IMR-90 (cell line): ENCODE measurements around the gene FNIP1. TPM values are rescaled to one million over a fixed set of nuclear protein-coding genes. Genes with fewer than 3 reads are reported as not detected.

ENCODE experiments used
- ATAC-seq: fragments of 200-7000 bp; cut with Tn5 transposase; 2 replicates; pipeline ENCODE4 v1.9.1; 2020; ENCODE audit warnings: low read depth, mild to moderate bottlenecking, moderate library complexity
- BruUV-seq: library from RNA; stranded (reverse); fragments of 400-500 nt; replicated peaks from 2 replicates; lab custom pipeline; 2021; lab: Mats Ljungman, UMichigan
- CTCF ChIA-PET: fragments of 300-600 bp; formaldehyde crosslinking; extraction: SDS; loops from one replicate; lab custom pipeline; 2021; ENCODE audit warnings: antibody characterized with exemption; lab: Yijun Ruan, JAX
- POLR2A ChIA-PET: fragments of 300-600 bp; sonication (Branson Sonifier 250); formaldehyde crosslinking; loops from one replicate; lab custom pipeline; 2022; ENCODE audit warnings: antibody characterized with exemption; ENCODE audit not compliant: unreplicated experiment; lab: Charles Lee
- DNase-seq: peaks from one replicate; pipeline ENCODE4 v3.0.0; 2013
- H2AFZ ChIP-seq: replicated peaks from 2 replicates; pipeline ENCODE3; 2013; ENCODE audit warnings: low read length, mild to moderate bottlenecking; ENCODE audit not compliant: poor library complexity
- H2AK5ac ChIP-seq: 2 replicates; pipeline ENCODE4 v1.6.1; 2013; ENCODE audit warnings: low read depth, low read length, inconsistent platforms
- H2AK9ac ChIP-seq: replicated peaks from 2 replicates; pipeline ENCODE3; 2013; ENCODE audit warnings: mild to moderate bottlenecking, low read depth, low read length, moderate library complexity; ENCODE audit not compliant: poor library complexity
- H2BK120ac ChIP-seq: 2 replicates; pipeline ENCODE4 v1.6.1; 2013; ENCODE audit warnings: low read depth, low read length, inconsistent platforms
- H2BK15ac ChIP-seq: 3 replicates; pipeline ENCODE4 v1.6.1; 2013; ENCODE audit warnings: low read depth, low read length, inconsistent platforms
- H2BK20ac ChIP-seq: 2 replicates; pipeline ENCODE4 v1.6.1; 2013; ENCODE audit warnings: low read depth, mild to moderate bottlenecking, inconsistent platforms, low read length, moderate library complexity
- H2BK5ac ChIP-seq: 2 replicates; pipeline ENCODE4 v1.6.1; 2013; ENCODE audit warnings: mild to moderate bottlenecking, low read depth, low read length, inconsistent platforms; ENCODE audit not compliant: poor library complexity, severe bottlenecking
- H3K14ac ChIP-seq: replicated peaks from 2 replicates; pipeline ENCODE4 v1.6.1; 2013; ENCODE audit warnings: low read depth, low read length, inconsistent platforms
- H3K18ac ChIP-seq: 2 replicates; pipeline ENCODE4 v1.6.1; 2013; ENCODE audit warnings: low read depth, low read length, control low read depth
- H3K23ac ChIP-seq: 2 replicates; pipeline ENCODE4 v1.6.1; 2013; ENCODE audit warnings: low read depth, low read length, inconsistent platforms
- H3K27ac ChIP-seq: 2 replicates; pipeline ENCODE4 v1.5.1; 2013; ENCODE audit warnings: mild to moderate bottlenecking, control low read depth, low read length; ENCODE audit not compliant: insufficient read depth
- H3K27me3 ChIP-seq: 2 replicates; pipeline ENCODE4 v1.6.1; 2013; ENCODE audit warnings: low read length; ENCODE audit not compliant: control insufficient read depth, insufficient read depth
- H3K36me3 ChIP-seq: 2 replicates; pipeline ENCODE4 v1.6.1; 2013; ENCODE audit warnings: low read length, mixed read lengths; ENCODE audit not compliant: control insufficient read depth, insufficient read depth
- H3K4ac ChIP-seq: 2 replicates; pipeline ENCODE4 v1.6.1; 2013; ENCODE audit warnings: low read depth, low read length, inconsistent platforms
- H3K4me1 ChIP-seq: 2 replicates; pipeline ENCODE4 v1.6.1; 2013; ENCODE audit warnings: low read length, mixed read lengths; ENCODE audit not compliant: control insufficient read depth, insufficient read depth
- H3K4me2 ChIP-seq: 2 replicates; pipeline ENCODE4 v1.6.1; 2013; ENCODE audit warnings: low read depth, mild to moderate bottlenecking, control low read depth, low read length, moderate library complexity
- H3K4me3 ChIP-seq: 2 replicates; pipeline ENCODE4 v1.5.1; 2013; ENCODE audit warnings: low read depth, mild to moderate bottlenecking, control low read depth, low read length, moderate library complexity; ENCODE audit not compliant: insufficient read depth
- H3K56ac ChIP-seq: 2 replicates; pipeline ENCODE4 v1.6.1; 2013; ENCODE audit warnings: low read length, inconsistent platforms; ENCODE audit not compliant: insufficient read depth; ENCODE audit errors: extremely low read depth
- H3K79me1 ChIP-seq, 2 experiments: 2 replicates each; pipeline ENCODE4 v1.6.1; 2013; ENCODE audit warnings: low read length in 2 of 2, inconsistent platforms in 1 of 2, low read depth in 1 of 2
- H3K9ac ChIP-seq: 2 replicates; pipeline ENCODE4 v1.6.1; 2013; ENCODE audit warnings: low read depth, low read length, control low read depth
- H3K9me1 ChIP-seq: 2 replicates; pipeline ENCODE4 v1.6.1; 2013; ENCODE audit warnings: low read length, inconsistent platforms; ENCODE audit not compliant: insufficient read depth
- H3K9me3 ChIP-seq: 2 replicates; pipeline ENCODE4 v1.6.1; 2013; ENCODE audit warnings: low read length; ENCODE audit not compliant: control insufficient read depth, insufficient read depth
- H4K20me1 ChIP-seq: 2 replicates; pipeline ENCODE4 v1.6.1; 2013; ENCODE audit warnings: low read length, inconsistent platforms; ENCODE audit not compliant: insufficient read depth
- H4K5ac ChIP-seq: 2 replicates; pipeline ENCODE4 v1.6.1; 2013; ENCODE audit warnings: mild to moderate bottlenecking, low read depth, low read length, control low read depth
- H4K8ac ChIP-seq, 2 experiments: 2 replicates each; pipeline ENCODE4 v1.6.1; 2013; ENCODE audit warnings: low read depth in 2 of 2, low read length in 2 of 2, control low read depth in 1 of 2, inconsistent platforms in 1 of 2
- H4K91ac ChIP-seq: 2 replicates; pipeline ENCODE4 v1.6.1; 2013; ENCODE audit warnings: low read depth, low read length, inconsistent platforms; ENCODE audit not compliant: insufficient read depth
- BHLHE40 ChIP-seq: fragments of 150-350 bp; IDR thresholded peaks from 2 replicates; pipeline ENCODE4 v1.6.1; 2016; ENCODE audit warnings: mild to moderate bottlenecking, low read depth, low read length
- CEBPB ChIP-seq: IDR thresholded peaks from 2 replicates; pipeline ENCODE4 v1.6.1; 2012; ENCODE audit warnings: low read depth, low read length, improper control_type of control experiment
- CHD1 ChIP-seq: IDR thresholded peaks from 2 replicates; pipeline ENCODE4 v1.6.1; 2012; ENCODE audit warnings: low read depth, low read length, improper control_type of control experiment
- FOS ChIP-seq: fragments of 150-350 bp; IDR thresholded peaks from 2 replicates; pipeline ENCODE4 v1.6.1; 2016; ENCODE audit warnings: low read depth, low read length
- MAFK ChIP-seq: IDR thresholded peaks from 2 replicates; pipeline ENCODE4 v1.6.1; 2012; ENCODE audit warnings: low read depth, low read length, improper control_type of control experiment
- MXI1 ChIP-seq: IDR thresholded peaks from 2 replicates; pipeline ENCODE4 v1.6.1; 2012; ENCODE audit warnings: low read depth, mild to moderate bottlenecking, low read length, moderate library complexity, borderline replicate concordance
- POLR2A ChIP-seq: IDR thresholded peaks from 2 replicates; pipeline ENCODE4 v1.6.1; 2012; ENCODE audit warnings: mild to moderate bottlenecking, low read depth, low read length
- RAD21 ChIP-seq: IDR thresholded peaks from 2 replicates; pipeline ENCODE4 v1.6.1; 2012; ENCODE audit warnings: low read length, improper control_type of control experiment
- RCOR1 ChIP-seq: IDR thresholded peaks from 2 replicates; pipeline ENCODE4 v1.6.1; 2012; ENCODE audit warnings: mild to moderate bottlenecking, low read length, improper control_type of control experiment; ENCODE audit not compliant: insufficient replicate concordance
- RFX5 ChIP-seq: IDR thresholded peaks from 2 replicates; pipeline ENCODE4 v1.8.0; 2012; ENCODE audit warnings: low read depth, mild to moderate bottlenecking, low read length, moderate library complexity
- SMC3 ChIP-seq: fragments of 150-350 bp; IDR thresholded peaks from 2 replicates; pipeline ENCODE4 v1.6.1; 2016; ENCODE audit warnings: low read depth, mild to moderate bottlenecking, antibody characterized with exemption, low read length, moderate library complexity
- WGBS, 2 experiments: methylation state at CpG; one replicate each; pipeline versions ENCODE4 v1.1.5 to v1.1.7; 2013; ENCODE audit warnings: missing lambda C conversion rate in 2 of 2; ENCODE audit not compliant: insufficient read length in 1 of 2; ENCODE audit errors: extremely low coverage in 2 of 2; 5-methylcytosine and 5-hydroxymethylcytosine counted together
- dilution Hi-C: fragments of 300-500 bp; cut with HindIII; formaldehyde crosslinking; loops from one replicate; pipeline ENCODE4 v1.14.3; 2018; ENCODE audit warnings: low sequenced_read_pairs; ENCODE audit not compliant: unreplicated experiment
- in situ Hi-C: fragments of 300-500 bp; cut with MboI; formaldehyde crosslinking; loops from 3 replicates; pipeline ENCODE4 v1.14.3; 2019; ENCODE audit warnings: low sequenced_read_pairs, inconsistent platforms, mixed read lengths
- intact Hi-C: fragments of 100-400 bp; cut with micrococcal nuclease; formaldehyde crosslinking; loops from 2 replicates; pipeline ENCODE4 v1.10.0; 2022
- polyA plus RNA-seq, 3 experiments: library from polyadenylated mRNA; depleted of rRNA; stranded (reverse); fragments of >200 nt; gene quantifications; 2 replicates each; pipeline ENCODE4 v1.2.3, GENCODE V29; 2012; ENCODE audit warnings: low replicate concordance in 1 of 3
- total RNA-seq: library from RNA; depleted of rRNA; stranded (reverse); fragments of >200 nt; gene quantifications from 2 replicates; pipeline ENCODE4 v1.2.3, GENCODE V29; 2012
- TF ChIP-seq, protein P1 (sequence below): conservative IDR thresholded peaks from 2 replicates; pipeline ENCODE4 v1.5.1; 2012; ENCODE audit warnings: mild to moderate bottlenecking, low read depth, low read length, improper control_type of control experiment
- TF ChIP-seq, protein P2 (sequence below): fragments of 150-350 bp; IDR thresholded peaks from 2 replicates; pipeline ENCODE4 v1.6.1; 2017; ENCODE audit warnings: mild to moderate bottlenecking, antibody characterized with exemption, low read length, low read depth
- TF ChIP-seq, protein P3 (sequence below): fragments of 150-350 bp; IDR thresholded peaks from 2 replicates; pipeline ENCODE4 v1.6.1; 2016; ENCODE audit warnings: low read depth, mild to moderate bottlenecking, low read length, moderate library complexity, borderline replicate concordance

The FNIP1 gene
- total and polyA plus RNA-seq, 2 of the 4 experiments (the other 2 are of a cell fraction): 5.6 to 34.1 TPM

DNA sequence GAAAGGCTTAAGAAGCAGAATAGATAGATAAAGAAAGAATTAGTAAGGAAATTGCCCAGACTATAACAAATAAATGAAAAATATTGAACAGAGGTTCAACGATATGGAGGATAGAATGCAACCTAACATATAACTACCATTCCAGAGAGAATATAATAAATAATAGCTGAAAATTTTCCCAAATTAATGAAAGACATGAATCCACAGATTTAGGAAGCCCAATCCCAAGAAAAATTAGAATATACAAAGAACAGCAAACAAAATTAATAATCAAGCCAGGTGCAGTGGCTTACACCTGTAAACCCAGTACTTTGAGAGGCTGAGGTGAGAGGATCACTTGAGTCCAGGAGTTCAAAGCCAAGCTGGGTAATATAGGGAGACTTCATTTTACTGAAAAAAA lies 27.8 kb upstream of the FNIP1 start:
- CTCF ChIA-PET: interaction anchor here (0.6 kb wide), 1 partner anchor 172 kb away, joined by 4 read pairs; no protein-coding TSS in a partner anchor
- no peak overlapping the region for H2BK120ac ChIP-seq
- H3K4me3 ChIP-seq: no peak overlapping the region
- H3K27ac ChIP-seq: no peak overlapping the region
- 0 out of 2 replicates have a peak, but pooled peaks cover 4% of the 10 kb centered on the region for H3K9me3 ChIP-seq
- H3K79me1 ChIP-seq: no peaks in the 10 kb centered on the region
- no peak overlapping the region for H3K9ac ChIP-seq
- intact Hi-C loops: no loop called here
- POLR2A ChIA-PET: no interaction called here
- H2BK15ac ChIP-seq: no peak overlapping the region
- no peak for DNase-seq
- no peak overlapping the region for H2BK20ac ChIP-seq
- in situ Hi-C loops: no loop called here
- dilution Hi-C loops: no loop called here
- ATAC-seq: no peak
- no peak overlapping the region for H2AK5ac ChIP-seq
- no peaks in the 10 kb centered on the region for H3K27me3 ChIP-seq
- no peak overlapping the region for H2BK5ac ChIP-seq
- no TSS peak for BruUV-seq
- H2AFZ ChIP-seq: no peak overlapping the region
- no peaks in the 10 kb centered on the region for H3K4me1 ChIP-seq
- no peak overlapping the region for H3K4me2 ChIP-seq
- no peak overlapping the region for H3K56ac ChIP-seq
- no peak overlapping the region for H4K5ac ChIP-seq
- H2AK9ac ChIP-seq: no peak overlapping the region
- H3K14ac ChIP-seq: no peak overlapping the region
- no peaks in the 10 kb centered on the region for H3K9me1 ChIP-seq
- H4K91ac ChIP-seq: no peak overlapping the region
- H4K20me1 ChIP-seq: no peaks in the 10 kb centered on the region
- H3K4ac ChIP-seq: no peak overlapping the region
- TF ChIP-seq SMC3: no peak
- TF ChIP-seq POLR2A: no peak
- TF ChIP-seq MXI1: no peak
- TF ChIP-seq, protein P1, sequence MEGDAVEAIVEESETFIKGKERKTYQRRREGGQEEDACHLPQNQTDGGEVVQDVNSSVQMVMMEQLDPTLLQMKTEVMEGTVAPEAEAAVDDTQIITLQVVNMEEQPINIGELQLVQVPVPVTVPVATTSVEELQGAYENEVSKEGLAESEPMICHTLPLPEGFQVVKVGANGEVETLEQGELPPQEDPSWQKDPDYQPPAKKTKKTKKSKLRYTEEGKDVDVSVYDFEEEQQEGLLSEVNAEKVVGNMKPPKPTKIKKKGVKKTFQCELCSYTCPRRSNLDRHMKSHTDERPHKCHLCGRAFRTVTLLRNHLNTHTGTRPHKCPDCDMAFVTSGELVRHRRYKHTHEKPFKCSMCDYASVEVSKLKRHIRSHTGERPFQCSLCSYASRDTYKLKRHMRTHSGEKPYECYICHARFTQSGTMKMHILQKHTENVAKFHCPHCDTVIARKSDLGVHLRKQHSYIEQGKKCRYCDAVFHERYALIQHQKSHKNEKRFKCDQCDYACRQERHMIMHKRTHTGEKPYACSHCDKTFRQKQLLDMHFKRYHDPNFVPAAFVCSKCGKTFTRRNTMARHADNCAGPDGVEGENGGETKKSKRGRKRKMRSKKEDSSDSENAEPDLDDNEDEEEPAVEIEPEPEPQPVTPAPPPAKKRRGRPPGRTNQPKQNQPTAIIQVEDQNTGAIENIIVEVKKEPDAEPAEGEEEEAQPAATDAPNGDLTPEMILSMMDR: no peak
- TF ChIP-seq, protein P2, sequence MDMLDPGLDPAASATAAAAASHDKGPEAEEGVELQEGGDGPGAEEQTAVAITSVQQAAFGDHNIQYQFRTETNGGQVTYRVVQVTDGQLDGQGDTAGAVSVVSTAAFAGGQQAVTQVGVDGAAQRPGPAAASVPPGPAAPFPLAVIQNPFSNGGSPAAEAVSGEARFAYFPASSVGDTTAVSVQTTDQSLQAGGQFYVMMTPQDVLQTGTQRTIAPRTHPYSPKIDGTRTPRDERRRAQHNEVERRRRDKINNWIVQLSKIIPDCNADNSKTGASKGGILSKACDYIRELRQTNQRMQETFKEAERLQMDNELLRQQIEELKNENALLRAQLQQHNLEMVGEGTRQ: no peak
- no peak for TF ChIP-seq FOS
- TF ChIP-seq RAD21: no peak
- no peak for TF ChIP-seq CEBPB
- no peak for TF ChIP-seq CHD1
- no peak for TF ChIP-seq BHLHE40
- TF ChIP-seq, protein P3, sequence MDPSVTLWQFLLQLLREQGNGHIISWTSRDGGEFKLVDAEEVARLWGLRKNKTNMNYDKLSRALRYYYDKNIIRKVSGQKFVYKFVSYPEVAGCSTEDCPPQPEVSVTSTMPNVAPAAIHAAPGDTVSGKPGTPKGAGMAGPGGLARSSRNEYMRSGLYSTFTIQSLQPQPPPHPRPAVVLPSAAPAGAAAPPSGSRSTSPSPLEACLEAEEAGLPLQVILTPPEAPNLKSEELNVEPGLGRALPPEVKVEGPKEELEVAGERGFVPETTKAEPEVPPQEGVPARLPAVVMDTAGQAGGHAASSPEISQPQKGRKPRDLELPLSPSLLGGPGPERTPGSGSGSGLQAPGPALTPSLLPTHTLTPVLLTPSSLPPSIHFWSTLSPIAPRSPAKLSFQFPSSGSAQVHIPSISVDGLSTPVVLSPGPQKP: no peak
- TF ChIP-seq RFX5: no peak
- TF ChIP-seq RCOR1: no peak
- no peak for TF ChIP-seq MAFK
- H4K8ac ChIP-seq: no peak overlapping the region
- no peak overlapping the region for H3K23ac ChIP-seq
- H3K18ac ChIP-seq: no peak overlapping the region
- no CpG with 5 or more reads among the region's 1 CpG for WGBS, 2 experiments
- no peaks in the 10 kb centered on the region for H3K36me3 ChIP-seq
